DMS79 treated with DMSO at 0.1 percent for 48 hours (cell line): ENCODE measurements around the gene FBN1.

ENCODE experiments used
- DNase-seq: peaks from one replicate; lab custom pipeline; 2025; lab: John Stamatoyannopoulos, UW

The FBN1 gene

DNA sequence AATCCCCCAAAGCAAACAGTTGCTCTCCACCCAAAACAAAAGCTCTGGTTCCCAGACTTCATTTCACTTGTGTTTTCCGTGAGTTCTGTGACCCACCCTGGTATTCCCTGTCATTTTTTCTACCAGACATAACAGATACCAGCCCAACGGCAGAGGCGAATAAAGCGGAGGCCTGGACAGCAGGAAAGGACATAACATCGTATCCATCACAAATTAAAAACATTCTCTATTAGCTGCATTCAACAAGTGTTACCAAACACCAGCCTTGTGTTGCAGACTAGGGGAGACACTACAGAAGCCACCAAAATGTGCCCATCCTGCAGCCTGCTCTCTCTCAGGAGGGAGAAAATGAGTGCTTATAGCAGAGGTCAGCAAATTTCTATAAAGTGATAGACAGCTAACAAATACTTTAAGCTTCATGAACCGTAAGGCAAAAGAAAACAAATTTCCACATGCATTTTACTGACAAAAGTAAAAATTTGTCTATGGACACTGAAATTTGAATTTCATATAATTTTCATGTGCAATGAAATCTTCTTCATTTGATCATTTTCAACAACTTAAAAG lies 7.1 kb upstream of the FBN1 start:
- no peak for DNase-seq

GRCh38 chr15:48650931-48651330 lies 5.4 kb upstream of the FBN1 start:
- no peak for DNase-seq

GRCh38 chr15:48647962-48648361 lies 2.5 kb upstream of the FBN1 start:
- DNase-seq, result no peak

- DNase-seq, result no peak
Measured at GRCh38 chr15:48646331-48646730, 822 bp upstream of the FBN1 start.

DNA sequence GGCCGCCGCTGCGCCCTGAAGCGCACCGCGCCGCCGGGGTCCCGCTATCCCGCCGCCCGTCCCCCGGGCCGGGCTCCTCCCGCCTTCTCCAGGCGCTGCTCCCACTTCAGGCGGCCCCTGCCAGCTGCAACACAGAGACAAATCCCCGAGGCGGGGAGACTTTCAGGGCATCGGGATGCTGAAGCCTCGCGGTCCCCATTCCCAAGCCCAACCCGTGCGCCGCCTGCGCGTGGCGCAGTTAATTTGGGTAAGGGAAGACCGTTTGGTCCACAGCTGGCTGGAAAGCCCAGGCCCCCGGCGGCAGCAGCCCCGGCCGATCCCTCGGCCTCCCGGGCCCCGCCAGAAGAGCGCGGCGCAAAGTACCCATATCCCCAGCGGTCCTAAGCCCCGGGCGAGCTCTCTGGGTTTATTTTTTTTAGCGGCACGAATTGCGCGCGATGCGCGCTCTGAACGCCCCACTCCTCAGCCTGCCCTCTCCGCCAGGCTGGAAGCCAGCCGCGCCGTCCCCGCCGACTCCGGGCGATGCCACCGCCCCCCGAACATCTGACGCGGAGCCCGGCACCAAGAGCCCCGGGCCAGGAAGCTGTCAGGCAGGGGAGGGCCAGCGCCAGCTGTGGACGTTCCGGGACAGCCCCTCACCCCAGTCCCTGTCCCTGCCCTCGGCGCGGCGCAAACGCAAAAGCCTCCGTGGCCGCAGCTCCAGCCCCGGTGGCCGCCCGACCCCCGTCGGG lies 517 bp downstream of the FBN1 start:
- no peak for DNase-seq

- DNase-seq, result no peak
Measured at GRCh38 chr15:48644467-48644826, 1.1 kb downstream of the FBN1 start.

DNA sequence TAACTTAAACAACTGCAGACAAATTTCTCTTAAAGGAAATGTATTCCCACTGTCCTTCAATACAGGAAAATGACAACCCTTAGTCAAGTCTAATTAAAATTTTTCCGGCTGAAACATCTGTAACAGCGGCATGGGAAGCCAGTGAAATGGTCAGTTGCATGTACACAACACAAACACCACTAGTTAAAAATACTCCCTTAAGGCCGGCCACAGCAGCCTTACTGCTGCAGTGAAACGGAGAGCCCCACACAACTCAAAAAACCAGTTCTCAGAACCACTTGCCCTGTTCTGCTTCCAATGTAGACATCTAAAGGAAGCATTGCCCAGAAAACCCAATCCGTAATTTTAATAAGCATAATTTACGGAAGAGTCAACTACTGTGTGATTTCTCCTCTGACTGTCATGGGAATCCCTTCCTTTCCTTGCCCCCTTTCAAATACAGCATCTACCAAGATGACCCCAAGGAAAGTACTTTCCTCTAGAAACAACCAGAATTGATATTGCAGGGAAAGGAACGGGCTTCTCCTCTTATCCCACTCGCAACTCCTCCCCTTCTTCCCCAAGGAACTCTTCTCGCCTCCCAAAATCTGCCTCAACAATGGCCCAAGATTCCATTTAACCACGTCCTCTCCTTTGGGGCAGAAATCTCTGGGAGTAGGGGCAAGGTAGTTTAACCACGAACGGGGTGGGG lies 1.6 kb downstream of the FBN1 start:
- no peak for DNase-seq

DNA sequence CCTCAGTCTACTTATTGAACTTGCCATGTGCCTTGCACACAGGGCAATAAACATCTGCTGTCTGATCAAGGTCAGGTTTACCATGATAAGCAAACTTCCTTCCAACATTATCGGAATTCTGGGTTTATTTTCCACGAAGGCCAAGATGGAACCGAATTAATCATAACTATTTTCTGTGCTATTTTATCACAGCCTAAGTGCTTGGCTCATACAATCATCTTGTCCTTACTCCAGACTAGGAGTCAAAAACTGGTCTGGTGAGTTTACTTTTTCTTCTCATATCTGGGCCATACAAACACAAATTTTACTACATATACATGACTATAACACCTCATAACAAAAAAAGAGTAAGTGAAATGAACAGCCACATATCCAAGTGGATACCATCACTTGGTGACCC lies 2.3 kb downstream of the FBN1 start:
- DNase-seq, result no peak

- DNase-seq, result no peak
Measured at GRCh38 chr15:48642795-48643194, 2.7 kb downstream of the FBN1 start.

DNA sequence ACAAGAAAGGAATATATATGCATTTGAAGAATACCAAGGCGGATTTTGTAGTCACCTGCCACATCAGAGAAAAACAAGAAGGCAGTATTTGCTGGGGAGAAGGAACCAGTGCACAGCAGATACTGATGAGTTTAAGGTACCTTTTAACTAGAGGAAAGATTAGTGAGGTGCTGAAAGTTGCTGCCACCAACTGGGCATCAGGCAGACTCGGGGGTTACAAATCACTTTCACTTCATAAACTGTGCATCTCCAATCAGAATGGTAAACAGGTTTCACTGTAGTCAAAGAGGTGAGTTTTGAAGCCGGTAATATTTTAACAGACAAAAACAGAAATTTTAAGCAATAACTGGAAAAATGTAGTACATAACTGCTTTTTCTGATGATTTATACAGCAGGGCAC lies 4.1 kb downstream of the FBN1 start:
- DNase-seq, result no peak

DNA sequence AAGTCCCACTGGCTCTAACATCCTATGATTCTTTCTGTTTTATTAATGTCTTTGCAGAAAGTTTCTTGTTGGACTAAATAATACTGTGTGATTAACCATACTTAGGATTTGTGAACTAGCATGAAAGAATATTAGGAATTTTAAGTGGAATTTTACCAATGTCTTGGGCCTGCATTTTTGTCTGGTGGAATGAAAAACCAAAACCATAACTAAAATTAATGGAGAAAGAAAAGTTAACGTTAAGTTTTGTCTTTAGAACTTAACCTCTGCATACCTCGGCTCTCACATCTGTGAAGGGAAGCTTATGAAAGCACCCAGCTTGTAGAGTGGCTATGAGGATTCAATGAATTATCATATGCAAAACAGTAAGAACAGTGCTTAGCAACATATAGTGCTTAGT lies 6.5 kb downstream of the FBN1 start:
- DNase-seq, result no peak

- no peak for DNase-seq
Measured at GRCh38 chr15:48637639-48638038, 7.9 kb downstream of the FBN1 start.

DNA sequence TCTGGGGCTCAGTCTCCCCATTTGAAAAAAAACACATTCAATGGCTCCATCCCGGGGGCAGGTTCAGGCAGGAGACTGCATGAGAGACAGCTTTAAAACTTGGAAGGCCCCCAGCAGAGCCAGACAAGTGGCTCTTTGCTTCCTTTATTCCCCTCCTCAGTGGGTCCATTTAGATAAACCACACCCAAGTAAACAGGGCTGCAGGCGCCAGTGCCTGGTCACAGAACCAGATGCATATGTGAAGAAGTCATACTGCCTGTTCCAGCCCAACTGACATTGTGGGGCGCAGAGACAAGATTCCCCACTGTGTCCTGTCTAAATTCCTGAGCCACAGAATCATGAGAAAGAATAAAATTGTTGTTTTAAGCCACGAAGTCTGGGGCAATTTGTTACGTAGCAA lies 9.0 kb downstream of the FBN1 start:
- DNase-seq, result no peak

- no peak for DNase-seq
Measured at GRCh38 chr15:48634893-48635292, 10.6 kb downstream of the FBN1 start.

DNA sequence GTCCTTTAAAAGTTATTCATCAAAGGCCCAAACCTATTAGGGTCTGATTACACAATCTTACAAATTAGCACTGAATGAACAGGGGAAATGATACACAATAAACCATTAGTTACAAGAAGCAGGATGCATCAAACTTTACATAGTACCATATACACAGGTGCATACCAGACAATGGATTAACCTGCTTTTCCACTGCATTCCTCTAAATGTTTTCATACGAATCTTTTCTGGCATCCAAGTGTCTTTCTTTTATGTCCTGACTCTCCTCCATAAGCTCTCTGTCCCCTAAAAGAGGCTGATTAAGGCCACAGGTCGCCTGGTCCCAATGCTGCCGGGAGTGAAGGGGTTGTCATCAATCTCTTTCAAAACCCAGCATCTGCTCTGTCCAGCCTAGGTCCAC lies 11.4 kb downstream of the FBN1 start:
- no peak for DNase-seq

GRCh38 chr15:48632651-48633050 lies 12.9 kb downstream of the FBN1 start:
- DNase-seq, result no peak

- no peak for DNase-seq
Measured at GRCh38 chr15:48631176-48631770, 14.2 kb downstream of the FBN1 start.

DNA sequence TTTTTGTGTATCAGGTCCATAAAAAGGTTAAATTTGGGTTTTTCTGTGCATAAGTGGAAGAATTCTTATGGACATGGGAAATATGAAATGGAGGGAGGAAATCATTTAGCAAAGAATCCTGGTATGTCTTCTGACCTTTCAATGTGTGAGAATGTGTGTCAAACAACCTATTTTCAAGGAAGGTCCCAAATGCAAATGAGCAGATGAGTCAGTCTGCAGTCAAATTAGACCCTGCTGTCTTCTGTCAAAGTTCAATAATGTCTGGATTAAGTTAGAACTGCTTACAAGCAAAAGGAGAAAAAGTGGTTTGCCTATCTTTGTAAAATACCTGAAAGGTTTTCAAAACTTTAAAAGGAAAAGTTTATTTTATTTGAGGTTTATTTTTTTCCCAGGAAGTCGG lies 15.3 kb downstream of the FBN1 start:
- DNase-seq, result no peak

DNA sequence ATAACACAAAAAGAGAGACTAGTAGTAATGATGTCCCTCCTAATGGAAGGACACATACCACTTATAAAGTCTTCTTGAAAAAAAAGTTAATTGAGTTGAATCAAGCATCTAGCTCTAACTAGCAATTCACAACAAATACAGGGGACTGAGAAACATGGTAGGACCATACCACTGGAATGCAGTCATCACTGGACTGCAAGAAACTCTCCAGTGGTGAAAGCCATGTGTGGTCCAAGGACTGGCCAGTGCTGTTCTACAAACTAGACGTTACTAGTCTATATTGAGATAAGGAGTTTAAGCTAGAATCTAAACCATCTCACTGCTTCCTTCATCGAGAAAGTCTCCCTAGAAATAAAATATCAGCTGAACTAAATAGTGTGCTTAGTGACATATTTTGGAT lies 16.7 kb downstream of the FBN1 start:
- DNase-seq, result no peak

DNA sequence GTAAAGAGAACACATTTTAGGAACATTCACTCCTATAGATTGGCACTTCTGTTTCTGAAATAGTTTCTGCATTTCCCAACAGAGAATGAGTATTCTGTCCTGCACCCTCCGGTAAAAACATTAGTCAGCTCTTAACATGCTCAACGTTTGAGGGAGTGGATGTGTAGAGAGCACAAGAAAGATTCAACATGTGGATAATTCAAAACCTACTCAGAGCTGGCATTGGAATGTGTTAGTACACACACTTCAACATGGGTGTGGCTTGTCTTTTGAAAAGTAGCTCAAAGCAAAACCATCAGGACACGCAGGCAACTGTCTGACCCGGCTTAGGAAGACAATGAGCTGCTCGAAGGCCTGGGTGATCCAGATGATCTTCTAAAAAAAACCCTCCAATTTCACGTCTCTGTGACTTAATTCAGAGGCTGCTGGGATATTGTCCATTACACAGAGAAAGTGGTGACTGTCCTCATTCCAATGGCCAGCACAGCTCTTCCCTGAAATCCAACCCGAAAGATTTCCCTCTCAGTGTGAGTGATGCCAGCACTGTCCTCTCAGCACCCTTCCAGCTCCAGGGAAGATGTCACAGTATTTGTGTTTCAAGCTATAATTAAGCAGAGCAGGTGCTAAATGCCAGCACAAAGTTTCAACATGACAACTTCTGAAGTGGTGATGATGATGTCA lies 18.1 kb downstream of the FBN1 start:
- DNase-seq, result no peak

DNA sequence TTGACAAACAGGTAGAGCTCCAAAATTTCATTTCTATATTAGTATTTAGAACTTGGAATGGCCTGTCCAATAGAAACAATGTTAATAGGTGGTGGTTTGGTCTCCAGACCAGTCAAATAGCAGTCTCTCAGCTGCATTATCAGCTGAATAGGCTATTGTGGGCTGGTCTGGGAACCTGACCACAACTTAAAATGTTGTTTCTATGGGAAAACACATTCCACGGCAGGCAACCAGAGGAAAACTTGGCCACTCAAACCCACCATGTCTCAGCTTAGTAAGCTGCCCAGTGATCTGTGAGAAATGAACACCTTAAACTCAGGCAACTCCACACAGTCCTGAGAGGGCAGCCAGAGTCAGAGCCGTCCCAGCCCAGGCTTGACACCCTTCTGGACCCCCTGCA lies 20.4 kb downstream of the FBN1 start:
- no peak for DNase-seq

GRCh38 chr15:48624700-48625099 lies 20.8 kb downstream of the FBN1 start:
- DNase-seq, result no peak

DNA sequence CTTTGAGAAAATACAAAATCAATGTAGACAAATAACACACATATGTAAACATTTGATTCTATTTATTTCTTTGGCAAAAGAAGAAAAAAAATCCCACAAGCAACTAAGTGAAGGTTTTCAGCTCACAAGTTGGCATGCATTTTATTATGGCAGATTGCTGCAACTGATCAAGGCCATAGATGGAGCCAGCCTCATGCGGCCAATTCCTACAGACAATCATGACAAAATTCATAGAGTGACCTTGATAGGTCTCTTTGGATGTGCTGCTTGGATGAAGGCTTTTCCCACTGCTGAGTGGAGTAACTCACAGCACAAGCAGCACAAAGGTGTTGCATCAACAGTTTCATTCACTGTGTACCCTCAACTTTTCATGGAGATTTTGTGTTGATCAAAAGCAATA lies 22.1 kb downstream of the FBN1 start:
- no peak for DNase-seq
